Right lobe of liver (tissue), 6 donors: Measurements from ENCODE around the gene HDAC4. TPM values are rescaled to one million over a fixed set of nuclear protein-coding genes. Genes with fewer than 3 reads are reported as not detected.

Source experiments
- ATAC-seq, 4 donors: fragments of 200-7000 bp; cut with Tn5 transposase; one replicate each; pipeline ENCODE4 v1.9.1; 2020; ENCODE audit warnings: mild to moderate bottlenecking in 4 of 4, moderate library complexity in 4 of 4
- DNase-seq, 3 donors: peaks; one replicate each; pipeline ENCODE4 v3.0.0-alpha.2; 2020
- H3K27ac ChIP-seq, 3 donors: fragments of 200-600 bp; one replicate each; pipeline ENCODE4 v1.8.0; 2022
- H3K27me3 ChIP-seq, 2 donors: fragments of 200-600 bp; one replicate each; pipeline ENCODE4 v1.8.0; 2022
- H3K36me3 ChIP-seq, 4 donors: fragments of 200-600 bp; sonication (generic) in 1 of 4; one replicate each; pipeline versions ENCODE4 v1.5.1 to v1.8.0; 2017 to 2022; ENCODE audit warnings: control low read depth in 1 of 4
- H3K4me1 ChIP-seq, 4 donors: fragments of 200-600 bp; sonication (generic) in 1 of 4; one replicate each; pipeline versions ENCODE4 v1.5.1 to v1.8.0; 2017 to 2022; ENCODE audit warnings: control low read depth in 1 of 4
- H3K4me3 ChIP-seq, 3 donors: fragments of 200-600 bp; one replicate each; pipeline ENCODE4 v1.8.0; 2022
- H3K9me3 ChIP-seq, 4 donors: fragments of 200-600 bp; sonication (generic) in 1 of 4; one replicate each; pipeline versions ENCODE4 v1.5.1 to v1.8.0; 2017 to 2022; ENCODE audit warnings: control low read depth in 1 of 4
- POLR2A ChIP-seq: fragments of 450-650 bp; IDR thresholded peaks from one replicate; pipeline ENCODE4 v1.6.1; 2017; ENCODE audit warnings: antibody characterized with exemption, mild to moderate bottlenecking
- WGBS: methylation state at CpG from one replicate; pipeline ENCODE4 v1.1.6; 2018; ENCODE audit warnings: low coverage, low lambda C conversion rate; ENCODE audit not compliant: insufficient coverage; ENCODE audit errors: missing lambda C conversion rate; 5-methylcytosine and 5-hydroxymethylcytosine counted together
- intact Hi-C, 2 donors: fragments of 100-400 bp; cut with DNase I; formaldehyde crosslinking; loops; one replicate each; pipeline versions ENCODE4 v1.11.2 to v1.14.1; 2022
- microRNA-seq, 2 donors: library from miRNA; unstranded; fragments of <30 nt; microRNA quantifications; one replicate each; pipeline ENCODE4, GENCODE V29; 2019 to 2020
- small RNA-seq, 2 experiments: library from RNA; depleted of rRNA; stranded (forward); fragments of <200 nt; gene quantifications; one replicate each; pipeline ENCODE3, GENCODE V24; 2016
- total RNA-seq, 6 experiments: library from RNA; depleted of rRNA in 2 of 6; stranded (reverse); fragments of >200 nt in 2 of 6; fragmentation: NEBNext Ultra II Directional in 3 of 6; extraction: Animal tissue kit (Norgen Biotek cat#: 25700) in 3 of 6; gene quantifications; one replicate each; pipeline versions ENCODE4 v1.1.0 to v1.2.4, GENCODE V29; 2016 to 2023
- TF ChIP-seq, protein P1 (sequence below), 4 donors: fragments of 200-600 bp in 3 of 4; fragments of 450-650 bp in 1 of 4; IDR thresholded peaks; one replicate each; pipeline versions ENCODE4 v1.5.1 to v1.8.0; 2016 to 2022; ENCODE audit warnings: antibody characterized with exemption in 4 of 4, mild to moderate bottlenecking in 2 of 4
- donor health status: DM: no; HTN: yes; CAD: no.
- donor health status: DM: no; HTN: no; CAD: no.
- donor health status: DM: no; HTN: no; CAD: no.
- donor health status: DM: no; HTN: yes; CAD: no.
- donor health status: DM: no; HTN: yes; CAD: no.

Gene HDAC4
- total RNA-seq, 6 experiments from 2014 or later, result 8.9 to 22.4 (median 14.7) TPM

DNA sequence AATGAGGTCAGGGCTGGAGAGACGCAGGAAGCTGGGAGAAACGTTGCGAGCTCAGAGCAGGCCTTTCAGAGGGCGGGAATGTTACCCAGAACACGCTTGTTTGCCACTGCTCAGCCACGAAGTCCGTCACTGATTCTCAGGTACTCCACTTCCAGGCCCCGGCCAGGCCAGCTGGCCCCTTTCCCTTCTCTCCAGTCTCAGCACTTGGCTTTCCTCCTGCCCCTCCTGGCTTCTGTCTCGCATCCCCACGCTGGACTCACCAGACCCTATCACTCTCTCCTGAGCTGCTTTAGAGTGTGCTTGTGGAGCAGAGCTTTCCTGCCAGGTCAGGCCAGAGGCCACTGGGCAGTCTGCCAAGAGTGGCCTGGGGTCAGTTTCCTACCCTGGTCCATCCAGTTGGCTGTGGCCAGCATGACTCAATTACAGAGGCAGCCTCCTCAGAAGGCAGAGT lies 401.5 kb downstream of the HDAC4 start:
- ATAC-seq, result peak; percentile 71 to 79 (median 77)
- TF ChIP-seq, protein P1, sequence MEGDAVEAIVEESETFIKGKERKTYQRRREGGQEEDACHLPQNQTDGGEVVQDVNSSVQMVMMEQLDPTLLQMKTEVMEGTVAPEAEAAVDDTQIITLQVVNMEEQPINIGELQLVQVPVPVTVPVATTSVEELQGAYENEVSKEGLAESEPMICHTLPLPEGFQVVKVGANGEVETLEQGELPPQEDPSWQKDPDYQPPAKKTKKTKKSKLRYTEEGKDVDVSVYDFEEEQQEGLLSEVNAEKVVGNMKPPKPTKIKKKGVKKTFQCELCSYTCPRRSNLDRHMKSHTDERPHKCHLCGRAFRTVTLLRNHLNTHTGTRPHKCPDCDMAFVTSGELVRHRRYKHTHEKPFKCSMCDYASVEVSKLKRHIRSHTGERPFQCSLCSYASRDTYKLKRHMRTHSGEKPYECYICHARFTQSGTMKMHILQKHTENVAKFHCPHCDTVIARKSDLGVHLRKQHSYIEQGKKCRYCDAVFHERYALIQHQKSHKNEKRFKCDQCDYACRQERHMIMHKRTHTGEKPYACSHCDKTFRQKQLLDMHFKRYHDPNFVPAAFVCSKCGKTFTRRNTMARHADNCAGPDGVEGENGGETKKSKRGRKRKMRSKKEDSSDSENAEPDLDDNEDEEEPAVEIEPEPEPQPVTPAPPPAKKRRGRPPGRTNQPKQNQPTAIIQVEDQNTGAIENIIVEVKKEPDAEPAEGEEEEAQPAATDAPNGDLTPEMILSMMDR (IDR thresholded peaks at IDR 0.05), result no peak
- no peak for TF ChIP-seq POLR2A

DNA sequence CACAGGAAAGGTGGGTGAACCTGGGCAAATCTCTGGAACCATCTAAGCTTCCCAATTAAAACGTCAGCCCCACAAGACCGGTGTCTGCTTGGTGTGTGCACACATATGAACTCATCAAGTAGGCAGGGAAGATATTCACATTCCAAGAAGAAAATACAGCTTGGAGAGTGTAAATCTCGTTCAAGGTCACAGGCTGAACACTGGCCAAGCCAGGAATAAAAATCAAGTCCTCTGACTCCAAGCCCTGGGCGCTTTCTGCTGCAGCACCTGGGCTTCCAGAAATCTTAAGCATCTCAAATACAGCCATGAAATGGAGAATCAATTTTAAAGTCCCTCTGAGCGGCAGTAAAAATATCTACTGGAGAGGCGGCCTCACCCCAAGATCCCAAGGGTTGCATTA lies 402.0 kb downstream of the HDAC4 start:
- DNase-seq (no peak), ATAC-seq (no peak)
- H3K9me3 ChIP-seq, result peaks cover 0 to 3% (median 0%) of the 10 kb centered on the region in 4 donors
- H3K4me1 ChIP-seq, result no peaks in the 10 kb centered on the region
- intact Hi-C loops, result no loop called here
- H3K27me3 ChIP-seq, result no peaks in the 10 kb centered on the region
- H3K36me3 ChIP-seq, result no peaks in the 10 kb centered on the region
- 80% methylated on average over 6 of the region's 6 CpGs for WGBS
- TF ChIP-seq, protein P1 (IDR thresholded peaks at IDR 0.05), result no peak
- no peak for TF ChIP-seq POLR2A
- no peak overlapping the region for H3K27ac ChIP-seq
- no peak overlapping the region for H3K4me3 ChIP-seq

More for the DNA sequence above, 401.5 kb downstream of the HDAC4 start:
- Histone ChIP-seq H3K27ac (no peak overlapping the region), H3K4me3 (no peak overlapping the region), H3K27me3 (no peaks in the 10 kb centered on the region), H3K4me1 (no peaks in the 10 kb centered on the region), H3K9me3 (peaks cover 0 to 3% (median 0%) of the 10 kb centered on the region in 4 donors), H3K36me3 (no peaks in the 10 kb centered on the region)
- peak in 2 of 3 donors; percentile 39 to 63 for DNase-seq
- intact Hi-C loops, result no loop called here
- WGBS, result 37% methylated on average over 7 of the region's 10 CpGs

Small RNA genes lying within 50 kb of the gene (microRNA-seq; reads per million reads assigned to microRNA genes)
- gene MIR2467, result 0 to 0.29 reads per million in 2 donors
- 0 reads per million in 2 donors for gene MIR4269
- 0 reads per million in 2 donors for gene MIR4440
- gene MIR4441, result 0 reads per million in 2 donors

Small RNA genes lying within 50 kb of the gene (small RNA-seq; reads per million reads assigned to genes)
- gene MIR2467 (1.3 to 2.5 reads per million in 2 experiments), gene MIR4269 (0 reads per million in 2 experiments), gene MIR4440 (0 reads per million in 2 experiments), gene MIR4441 (0 reads per million in 2 experiments)
